ENCODE data around the gene PDE4B.

The PDE4B gene

GRCh38 chr1:66182551-66183178 is 390.0 kb downstream of the PDE4B start:
- no peak overlapping the region for H3K9ac ChIP-seq
- no peaks in the 10 kb centered on the region for H3K79me2 ChIP-seq
- peak overlapping the region; percentile 22 for H2AFZ ChIP-seq
- no peaks in the 10 kb centered on the region for H3K36me3 ChIP-seq (ENCODE audit: control insufficient read depth, insufficient read depth, low read length)
- no peak for TF ChIP-seq CTCF (IDR thresholded peaks at IDR 0.05)
- no peaks in the 10 kb centered on the region for H3K9me3 ChIP-seq (ENCODE audit: control insufficient read depth, low read length)
- H3K27ac ChIP-seq, result peak overlapping the region; percentile 21
- H3K4me2 ChIP-seq (ENCODE audit: low read length), result no peak overlapping the region
- H3K4me1 ChIP-seq, result peaks cover 3% of the 10 kb centered on the region
- H3K4me3 ChIP-seq (ENCODE audit: low read depth, low read length), result no peak overlapping the region
- H3K27me3 ChIP-seq (ENCODE audit: control insufficient read depth, insufficient read depth, low read length), result no peaks in the 10 kb centered on the region

GRCh38 chr1:66183400-66183799 is 390.7 kb downstream of the PDE4B start:
- Histone ChIP-seq H2AFZ (no peak overlapping the region), H3K9me3 (ENCODE audit: control insufficient read depth, low read length) (no peaks in the 10 kb centered on the region), H3K27ac (peak overlapping the region; percentile 21), H3K27me3 (ENCODE audit: control insufficient read depth, insufficient read depth, low read length) (no peaks in the 10 kb centered on the region), H3K9ac (no peak overlapping the region), H3K79me2 (no peaks in the 10 kb centered on the region), H3K36me3 (ENCODE audit: control insufficient read depth, insufficient read depth, low read length) (no peaks in the 10 kb centered on the region), H3K4me3 (ENCODE audit: low read depth, low read length) (no peak overlapping the region), H3K4me2 (ENCODE audit: low read length) (no peak overlapping the region), H3K4me1 (peaks cover 3% of the 10 kb centered on the region)
- no peak for TF ChIP-seq CTCF (IDR thresholded peaks at IDR 0.05)

GRCh38 chr1:66197120-66197519 is 404.4 kb downstream of the PDE4B start:
- Histone ChIP-seq H3K27ac (no peak overlapping the region), H3K36me3 (ENCODE audit: control insufficient read depth, insufficient read depth, low read length) (no peaks in the 10 kb centered on the region), H2AFZ (no peak overlapping the region), H3K79me2 (no peaks in the 10 kb centered on the region), H3K4me3 (ENCODE audit: low read depth, low read length) (no peak overlapping the region), H3K9me3 (ENCODE audit: control insufficient read depth, low read length) (no peaks in the 10 kb centered on the region), H3K9ac (no peak overlapping the region), H3K27me3 (ENCODE audit: control insufficient read depth, insufficient read depth, low read length) (no peaks in the 10 kb centered on the region), H3K4me2 (ENCODE audit: low read length) (no peak overlapping the region), H3K4me1 (no peaks in the 10 kb centered on the region)
- TF ChIP-seq CTCF (IDR thresholded peaks at IDR 0.05), result no peak

- no peak overlapping the region for H3K4me3 ChIP-seq (ENCODE audit: low read depth, low read length)
- no peaks in the 10 kb centered on the region for H3K27me3 ChIP-seq (ENCODE audit: control insufficient read depth, insufficient read depth, low read length)
- no peak for TF ChIP-seq CTCF (IDR thresholded peaks at IDR 0.05)
- H3K9ac ChIP-seq, result no peak overlapping the region
- H3K9me3 ChIP-seq (ENCODE audit: control insufficient read depth, low read length), result no peaks in the 10 kb centered on the region
- H2AFZ ChIP-seq, result no peak overlapping the region
- H3K36me3 ChIP-seq (ENCODE audit: control insufficient read depth, insufficient read depth, low read length), result no peaks in the 10 kb centered on the region
- no peak overlapping the region for H3K4me2 ChIP-seq (ENCODE audit: low read length)
- no peaks in the 10 kb centered on the region for H3K4me1 ChIP-seq
- H3K27ac ChIP-seq, result no peak overlapping the region
- no peaks in the 10 kb centered on the region for H3K79me2 ChIP-seq
These were observed 405.1 kb downstream of the PDE4B start for GRCh38 chr1:66197785-66198184.

GRCh38 chr1:66206563-66207144 is 414.0 kb downstream of the PDE4B start:
- Histone ChIP-seq H3K36me3 (ENCODE audit: control insufficient read depth, insufficient read depth, low read length) (no peaks in the 10 kb centered on the region), H3K27me3 (ENCODE audit: control insufficient read depth, insufficient read depth, low read length) (no peaks in the 10 kb centered on the region), H3K9me3 (ENCODE audit: control insufficient read depth, low read length) (no peaks in the 10 kb centered on the region), H3K4me3 (ENCODE audit: low read depth, low read length) (no peak overlapping the region), H3K9ac (no peak overlapping the region), H3K4me2 (ENCODE audit: low read length) (no peak overlapping the region), H2AFZ (no peak overlapping the region), H3K79me2 (no peaks in the 10 kb centered on the region), H3K27ac (no peak overlapping the region), H3K4me1 (no peaks in the 10 kb centered on the region)
- TF ChIP-seq CTCF (IDR thresholded peaks at IDR 0.05), result no peak

Measured in parathyroid adenoma (tissue), 2 donors.